HepG2 (cell line): Measurements from ENCODE around the gene QDPR. TPM values are rescaled to one million over a fixed set of nuclear protein-coding genes. Genes with fewer than 3 reads are reported as not detected.
A peak's percentile ranks its signal among the peaks of the same experiment; 100 is the strongest.

ENCODE experiments used
- AHR ChIP-seq: IDR thresholded peaks from 2 replicates; pipeline ENCODE4 v1.6.1; 2018; ENCODE audit warnings: missing genetic modification reagents, missing compliant biosample characterization
- ARNT2 ChIP-seq: sonication (generic); formaldehyde crosslinking; IDR thresholded peaks from 2 replicates; pipeline ENCODE4 v1.8.0; 2022; ENCODE audit warnings: mild to moderate bottlenecking, low read depth, missing genetic modification reagents, moderate library complexity
- CHD2 ChIP-seq: IDR thresholded peaks from 2 replicates; pipeline ENCODE4 v1.6.1; 2011; ENCODE audit warnings: low read depth, low read length, improper control_type of control experiment
- CREB1 ChIP-seq, 2 experiments: fragments of 450-650 bp in 1 of 2; IDR thresholded peaks; 2 replicates each; pipeline ENCODE4 v1.6.1; 2016 to 2017; ENCODE audit warnings: control low read depth in 1 of 2, mild to moderate bottlenecking in 1 of 2, missing compliant biosample characterization in 1 of 2, missing genetic modification characterization in 1 of 2
- EED ChIP-seq: sonication (generic); formaldehyde crosslinking; IDR thresholded peaks from 2 replicates; pipeline ENCODE4 v1.5.0; 2020; ENCODE audit warnings: mild to moderate bottlenecking, missing genetic modification reagents
- HDAC6 ChIP-seq: fragments of 200-600 bp; sonication (generic); IDR thresholded peaks from 2 replicates; pipeline ENCODE4 v1.7.0; 2017; ENCODE audit warnings: mild to moderate bottlenecking, antibody characterized with exemption, low read length, low read depth
- HOXD1 ChIP-seq: sonication (generic); formaldehyde crosslinking; IDR thresholded peaks from 2 replicates; pipeline ENCODE4 v1.5.0; 2020; ENCODE audit warnings: missing genetic modification reagents
- KDM2A ChIP-seq: sonication (generic); formaldehyde crosslinking; IDR thresholded peaks from 2 replicates; pipeline ENCODE4 v1.4.0; 2020; ENCODE audit warnings: low read depth, missing genetic modification reagents, borderline replicate concordance
- KLF16 ChIP-seq, 2 experiments: sonication (generic) in 1 of 2; formaldehyde crosslinking in 1 of 2; IDR thresholded peaks; 2 replicates each; pipeline versions ENCODE4 v1.6.1 to v1.8.0; 2016 to 2023; ENCODE audit warnings: missing genetic modification reagents in 2 of 2, missing compliant biosample characterization in 1 of 2
- MBD4 ChIP-seq: IDR thresholded peaks from 2 replicates; pipeline ENCODE4 v1.6.1; 2012; ENCODE audit warnings: low read length, inconsistent platforms, borderline replicate concordance
- MEF2D ChIP-seq: sonication (generic); formaldehyde crosslinking; IDR thresholded peaks from 2 replicates; pipeline ENCODE4 v1.5.1; 2020; ENCODE audit warnings: mild to moderate bottlenecking, missing genetic modification reagents
- MYNN ChIP-seq: sonication (generic); formaldehyde crosslinking; IDR thresholded peaks from 2 replicates; pipeline ENCODE4 v1.4.0; 2020; ENCODE audit warnings: mild to moderate bottlenecking, low read depth, missing genetic modification reagents
- NFE2L2 ChIP-seq: fragments of 150-350 bp; IDR thresholded peaks from 2 replicates; pipeline ENCODE4 v1.6.1; 2014; ENCODE audit warnings: low read length
- NR2F6 ChIP-seq, 2 experiments: IDR thresholded peaks; 2 replicates each; pipeline ENCODE4 v1.6.1; 2016; ENCODE audit warnings: antibody characterized with exemption in 1 of 2, mild to moderate bottlenecking in 1 of 2
- PHF20 ChIP-seq: sonication (generic); formaldehyde crosslinking; IDR thresholded peaks from 2 replicates; pipeline ENCODE4 v1.5.0; 2020; ENCODE audit warnings: mild to moderate bottlenecking, missing genetic modification reagents
- POLR2AphosphoS5 ChIP-seq: IDR thresholded peaks from 2 replicates; pipeline ENCODE4 v1.6.1; 2012; ENCODE audit warnings: low read depth, low read length
- SMAD3 ChIP-seq: sonication (generic); formaldehyde crosslinking; IDR thresholded peaks from 2 replicates; pipeline ENCODE4 v1.4.0; 2020; ENCODE audit warnings: missing genetic modification reagents
- SSRP1 ChIP-seq: IDR thresholded peaks from 2 replicates; pipeline ENCODE4 v1.6.1; 2016; ENCODE audit warnings: control low read depth
- SYNCRIP ChIP-seq: fragments of 200-400 bp; formaldehyde crosslinking; IDR thresholded peaks from 2 replicates; pipeline ENCODE4 v1.6.1; 2018; ENCODE audit warnings: mild to moderate bottlenecking, low read depth, low read length; ENCODE audit not compliant: insufficient read depth
- TSC22D2 ChIP-seq: sonication (generic); formaldehyde crosslinking; IDR thresholded peaks from 2 replicates; pipeline ENCODE4 v1.5.1; 2020; ENCODE audit warnings: missing genetic modification reagents, mild to moderate bottlenecking, borderline replicate concordance
- ZBTB8A ChIP-seq: sonication (generic); formaldehyde crosslinking; IDR thresholded peaks from 2 replicates; pipeline ENCODE4 v1.4.0; 2020; ENCODE audit warnings: mild to moderate bottlenecking, low read depth, missing genetic modification reagents, borderline replicate concordance
- ZC3H13 ChIP-seq: sonication (generic); formaldehyde crosslinking; IDR thresholded peaks from 2 replicates; pipeline ENCODE4 v1.8.1; 2023; ENCODE audit warnings: mild to moderate bottlenecking, missing genetic modification reagents, moderate library complexity
- ZNF12 ChIP-seq: sonication (generic); formaldehyde crosslinking; IDR thresholded peaks from 2 replicates; pipeline ENCODE4 v1.5.0; 2020; ENCODE audit warnings: missing genetic modification reagents
- ZNF383 ChIP-seq: sonication (generic); formaldehyde crosslinking; IDR thresholded peaks from 2 replicates; pipeline ENCODE4 v1.4.0; 2020; ENCODE audit warnings: missing genetic modification reagents, mild to moderate bottlenecking, borderline replicate concordance
- ZNF44 ChIP-seq: sonication (generic); formaldehyde crosslinking; IDR thresholded peaks from 2 replicates; pipeline ENCODE4 v1.5.1; 2020; ENCODE audit warnings: mild to moderate bottlenecking, missing genetic modification reagents
- ZNF724P ChIP-seq: sonication (generic); formaldehyde crosslinking; IDR thresholded peaks from 2 replicates; pipeline ENCODE4 v1.8.0; 2022; ENCODE audit warnings: missing genetic modification reagents, borderline replicate concordance
- ZNF737 ChIP-seq: sonication (generic); formaldehyde crosslinking; IDR thresholded peaks from 2 replicates; pipeline ENCODE4 v1.5.0; 2020; ENCODE audit warnings: missing genetic modification reagents, mild to moderate bottlenecking, borderline replicate concordance
- ZSCAN20 ChIP-seq: sonication (generic); formaldehyde crosslinking; IDR thresholded peaks from 2 replicates; pipeline ENCODE4 v1.4.0; 2020; ENCODE audit warnings: missing genetic modification reagents, mild to moderate bottlenecking, borderline replicate concordance
- polyA plus RNA-seq, 8 experiments: library from polyadenylated mRNA; depleted of rRNA in 3 of 8; stranded (reverse) in 7 of 8; unstranded in 1 of 8; fragments of >200 nt; fragmentation: Illumina TruSeq in 4 of 8; extraction: Trizol in 4 of 8; gene quantifications; 2 replicates each; pipeline versions ENCODE4 v1.2.1 to v1.2.3, GENCODE V29; 2011 to 2016; ENCODE audit warnings: low read depth in 4 of 8, missing spikeins in 1 of 8, mixed read lengths in 1 of 8; ENCODE audit not compliant: insufficient read depth in 1 of 8
- total RNA-seq, 5 experiments: library from RNA; depleted of rRNA; stranded (reverse); fragments of >200 nt; fragmentation: Illumina TruSeq; extraction: Trizol; gene quantifications; 2 replicates each; pipeline ENCODE4 v1.2.3, GENCODE V29; 2016; ENCODE audit warnings: low read depth in 1 of 5
- TF ChIP-seq, protein P1 (sequence below): sonication (generic); formaldehyde crosslinking; IDR thresholded peaks from 2 replicates; pipeline ENCODE4 v1.4.0; 2020; ENCODE audit warnings: missing genetic modification reagents, borderline replicate concordance

The QDPR gene
- total and polyA plus RNA-seq, 2 of the 13 experiments (the other 11 are each of a cell fraction or from before 2014, with no cell fraction given) = 9.9 to 95.5 TPM

DNA sequence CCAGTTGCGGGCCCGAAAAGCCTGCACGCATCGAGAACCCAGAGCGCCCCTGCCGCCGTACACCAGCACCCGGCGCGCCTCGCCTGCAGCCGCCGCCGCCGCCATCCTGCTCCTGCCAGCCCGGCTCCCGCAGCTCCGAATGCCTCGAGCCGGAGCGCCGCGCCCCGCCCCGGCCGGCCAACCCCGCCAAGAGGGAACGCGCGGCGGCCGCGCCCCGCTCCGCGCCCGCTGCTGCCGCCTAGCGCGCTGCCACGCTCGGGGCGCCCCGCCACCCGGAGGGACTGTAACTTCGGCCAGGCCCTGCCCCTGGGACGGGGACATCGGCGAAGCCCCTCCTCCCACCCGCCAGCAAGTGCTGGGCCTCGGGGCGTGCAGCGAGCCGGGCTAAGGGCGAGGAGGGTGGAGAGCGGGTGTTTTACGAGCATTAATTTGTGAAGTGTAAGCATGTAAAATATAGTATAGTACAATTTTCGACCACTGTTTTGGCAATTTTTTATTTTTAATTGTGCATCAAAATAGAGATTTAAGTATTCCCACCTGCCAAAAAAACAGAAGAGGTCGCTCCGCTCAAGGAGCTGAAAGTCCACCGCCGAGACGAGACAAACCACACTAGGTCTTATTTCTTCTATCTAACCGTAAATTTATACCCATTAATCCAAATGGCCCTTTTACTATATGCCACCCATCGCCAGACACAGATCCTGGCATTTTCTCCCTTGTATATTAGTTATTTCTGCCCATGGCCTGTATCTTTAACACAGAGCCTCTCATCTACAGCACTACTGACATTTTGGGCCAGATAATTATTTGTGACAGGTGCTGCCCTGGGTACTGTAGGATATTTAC lies at the start of gene QDPR (continued):
- TF ChIP-seq, protein P1, sequence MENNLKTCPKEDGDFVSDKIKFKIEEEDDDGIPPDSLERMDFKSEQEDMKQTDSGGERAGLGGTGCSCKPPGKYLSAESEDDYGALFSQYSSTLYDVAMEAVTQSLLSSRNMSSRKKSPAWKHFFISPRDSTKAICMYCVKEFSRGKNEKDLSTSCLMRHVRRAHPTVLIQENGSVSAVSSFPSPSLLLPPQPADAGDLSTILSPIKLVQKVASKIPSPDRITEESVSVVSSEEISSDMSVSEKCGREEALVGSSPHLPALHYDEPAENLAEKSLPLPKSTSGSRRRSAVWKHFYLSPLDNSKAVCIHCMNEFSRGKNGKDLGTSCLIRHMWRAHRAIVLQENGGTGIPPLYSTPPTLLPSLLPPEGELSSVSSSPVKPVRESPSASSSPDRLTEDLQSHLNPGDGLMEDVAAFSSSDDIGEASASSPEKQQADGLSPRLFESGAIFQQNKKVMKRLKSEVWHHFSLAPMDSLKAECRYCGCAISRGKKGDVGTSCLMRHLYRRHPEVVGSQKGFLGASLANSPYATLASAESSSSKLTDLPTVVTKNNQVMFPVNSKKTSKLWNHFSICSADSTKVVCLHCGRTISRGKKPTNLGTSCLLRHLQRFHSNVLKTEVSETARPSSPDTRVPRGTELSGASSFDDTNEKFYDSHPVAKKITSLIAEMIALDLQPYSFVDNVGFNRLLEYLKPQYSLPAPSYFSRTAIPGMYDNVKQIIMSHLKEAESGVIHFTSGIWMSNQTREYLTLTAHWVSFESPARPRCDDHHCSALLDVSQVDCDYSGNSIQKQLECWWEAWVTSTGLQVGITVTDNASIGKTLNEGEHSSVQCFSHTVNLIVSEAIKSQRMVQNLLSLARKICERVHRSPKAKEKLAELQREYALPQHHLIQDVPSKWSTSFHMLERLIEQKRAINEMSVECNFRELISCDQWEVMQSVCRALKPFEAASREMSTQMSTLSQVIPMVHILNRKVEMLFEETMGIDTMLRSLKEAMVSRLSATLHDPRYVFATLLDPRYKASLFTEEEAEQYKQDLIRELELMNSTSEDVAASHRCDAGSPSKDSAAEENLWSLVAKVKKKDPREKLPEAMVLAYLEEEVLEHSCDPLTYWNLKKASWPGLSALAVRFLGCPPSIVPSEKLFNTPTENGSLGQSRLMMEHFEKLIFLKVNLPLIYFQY (CRISPR knock-in tag) = no peak
- TF ChIP-seq CHD2 (no peak), NFE2L2 (no peak), ZNF12 (CRISPR knock-in tag) (no peak), MEF2D (CRISPR knock-in tag) (no peak), ZNF383 (no peak), HOXD1 (CRISPR knock-in tag) (no peak), SSRP1 (CRISPR knock-in tag) (no peak), ZNF44 (CRISPR knock-in tag) (no peak), MBD4 (no peak), ZNF724P (CRISPR knock-in tag) (peak; percentile 58; the same call in 1 of the 2 replicates), NR2F6 (IDR thresholded peaks at IDR 0.05) (no peak), NR2F6 (CRISPR knock-in tag; IDR thresholded peaks at IDR 0.05) (no peak), ZNF737 (no peak), ZBTB8A (CRISPR knock-in tag) (no peak), KDM2A (CRISPR knock-in tag) (peak; percentile 63), AHR (CRISPR knock-in tag) (no peak), KLF16 (CRISPR knock-in tag; IDR thresholded peaks at IDR 0.05) (no peak; a peak in 1 of 4 replicates), EED (CRISPR knock-in tag) (no peak), TSC22D2 (no peak), MYNN (CRISPR knock-in tag) (no peak), PHF20 (CRISPR knock-in tag) (no peak), ZSCAN20 (CRISPR knock-in tag) (no peak), SYNCRIP (no peak), POLR2AphosphoS5 (peak; percentile 53), ARNT2 (peak; percentile 76), ZC3H13 (CRISPR knock-in tag) (no peak), SMAD3 (CRISPR knock-in tag) (no peak), HDAC6 (no peak), CREB1 (IDR thresholded peaks at IDR 0.05) (no peak), CREB1 (CRISPR knock-in tag; IDR thresholded peaks at IDR 0.05) (no peak)
